ENCODE results near the gene GMDS.

The GMDS gene

DNA sequence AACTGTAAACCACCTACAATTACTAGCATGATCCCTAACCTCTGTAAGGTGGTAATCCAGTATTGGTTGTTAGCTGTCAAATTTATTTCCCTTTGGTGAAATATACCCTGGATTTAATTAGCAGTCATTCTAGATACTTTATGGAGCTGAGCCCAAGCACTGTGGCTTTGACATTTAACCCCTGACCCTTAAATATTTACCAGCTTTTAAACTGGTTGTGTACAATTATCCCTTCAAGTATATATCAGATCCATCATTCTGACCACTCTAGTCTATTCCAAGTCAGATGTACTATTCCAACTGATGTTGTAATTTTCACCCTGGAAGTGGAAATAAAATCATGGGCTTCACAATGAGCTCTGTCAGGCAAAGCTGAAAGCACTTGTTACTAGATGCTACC is 406.0 kb downstream of the GMDS start:
- no peak overlapping the region for H3K27ac ChIP-seq (ENCODE audit: low read depth, low read length)
- H3K27me3 ChIP-seq (ENCODE audit: insufficient read depth, low read length): no peaks in the 10 kb centered on the region
- H3K4me1 ChIP-seq (ENCODE audit: control insufficient read depth, insufficient read depth, low read length, unreplicated experiment): peaks cover 22% of the 10 kb centered on the region

DNA sequence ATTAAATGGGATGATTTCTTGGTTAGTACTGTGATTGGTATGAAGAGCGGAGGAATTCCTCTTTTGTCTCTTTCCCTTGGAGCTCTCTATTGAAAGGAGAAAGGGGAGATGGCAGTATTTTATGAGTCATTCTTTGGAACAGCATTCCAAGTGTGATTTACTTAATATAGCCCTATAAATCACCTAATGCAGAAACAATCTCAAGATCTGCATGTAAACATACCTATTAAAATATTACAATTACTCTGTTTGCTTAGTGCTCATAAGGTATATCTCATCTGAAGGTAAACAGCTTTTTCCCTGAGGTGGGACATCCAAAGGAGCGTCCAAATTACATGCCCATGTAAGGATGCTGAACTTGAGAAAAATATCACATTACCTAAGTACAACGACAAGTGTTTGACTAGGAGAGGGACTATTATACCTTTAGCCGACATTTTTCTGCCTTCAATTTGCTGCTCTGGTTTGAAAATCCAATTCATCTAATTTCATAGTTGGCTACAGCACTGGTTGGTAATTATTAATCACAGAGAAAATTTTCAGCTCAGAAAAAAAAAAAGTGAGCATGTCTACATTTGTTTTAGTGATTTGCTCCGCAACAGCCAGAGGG is 406.7 kb downstream of the GMDS start:
- Histone ChIP-seq H2AFZ (ENCODE audit: low read length, unreplicated experiment) (no peak overlapping the region), H3K27me3 (ENCODE audit: insufficient read depth, low read length) (no peaks in the 10 kb centered on the region), H3K27ac (ENCODE audit: low read depth, low read length) (no peak overlapping the region), H3K4me3 (ENCODE audit: low read depth, low read length) (no peak overlapping the region), H3K36me3 (ENCODE audit: insufficient read depth, low read length) (no peaks in the 10 kb centered on the region), H3K4me1 (ENCODE audit: control insufficient read depth, insufficient read depth, low read length, unreplicated experiment) (peaks cover 22% of the 10 kb centered on the region), H3K79me2 (ENCODE audit: control insufficient read depth, insufficient read depth, low read length, unreplicated experiment) (no peaks in the 10 kb centered on the region)

More for the DNA sequence above, 406.0 kb downstream of the GMDS start:
- H3K79me2 ChIP-seq (ENCODE audit: control insufficient read depth, insufficient read depth, low read length, unreplicated experiment): no peaks in the 10 kb centered on the region
- H3K4me3 ChIP-seq (ENCODE audit: low read depth, low read length): no peak overlapping the region
- no peak overlapping the region for H2AFZ ChIP-seq (ENCODE audit: low read length, unreplicated experiment)
- no peaks in the 10 kb centered on the region for H3K36me3 ChIP-seq (ENCODE audit: insufficient read depth, low read length)

GRCh38 chr6:1837826-1838225 is 407.6 kb downstream of the GMDS start:
- Histone ChIP-seq H3K27ac (ENCODE audit: low read depth, low read length) (no peak overlapping the region), H3K79me2 (ENCODE audit: control insufficient read depth, insufficient read depth, low read length, unreplicated experiment) (no peaks in the 10 kb centered on the region), H2AFZ (ENCODE audit: low read length, unreplicated experiment) (no peak overlapping the region), H3K36me3 (ENCODE audit: insufficient read depth, low read length) (no peaks in the 10 kb centered on the region), H3K27me3 (ENCODE audit: insufficient read depth, low read length) (no peaks in the 10 kb centered on the region), H3K4me3 (ENCODE audit: low read depth, low read length) (no peak overlapping the region), H3K4me1 (ENCODE audit: control insufficient read depth, insufficient read depth, low read length, unreplicated experiment) (peaks cover 22% of the 10 kb centered on the region)

DNA sequence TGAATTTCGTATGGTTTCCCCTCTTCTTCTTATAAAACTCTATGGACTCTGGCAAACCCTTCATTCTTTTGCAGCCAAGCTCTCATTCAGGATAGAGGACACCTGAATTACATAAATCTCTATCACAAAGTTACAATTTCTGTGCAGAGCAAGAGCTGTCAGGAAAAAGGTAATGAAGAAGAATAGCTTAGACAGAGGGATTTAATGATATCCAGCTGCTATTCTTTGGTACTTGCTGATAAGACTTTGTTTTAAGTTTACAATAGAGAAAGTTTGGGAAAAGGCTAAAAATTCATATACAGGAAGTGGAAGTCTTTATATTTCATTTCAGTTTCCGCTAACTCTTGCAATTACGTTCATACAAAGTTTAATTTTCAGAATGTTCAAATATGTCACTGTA is 408.7 kb downstream of the GMDS start:
- Histone ChIP-seq H3K27me3 (ENCODE audit: insufficient read depth, low read length) (no peaks in the 10 kb centered on the region), H2AFZ (ENCODE audit: low read length, unreplicated experiment) (no peak overlapping the region), H3K79me2 (ENCODE audit: control insufficient read depth, insufficient read depth, low read length, unreplicated experiment) (no peaks in the 10 kb centered on the region), H3K4me1 (ENCODE audit: control insufficient read depth, insufficient read depth, low read length, unreplicated experiment) (peaks cover 22% of the 10 kb centered on the region), H3K4me3 (ENCODE audit: low read depth, low read length) (no peak overlapping the region), H3K36me3 (ENCODE audit: insufficient read depth, low read length) (no peaks in the 10 kb centered on the region), H3K27ac (ENCODE audit: low read depth, low read length) (no peak overlapping the region)

GRCh38 chr6:1834646-1835516 is 410.5 kb downstream of the GMDS start:
- Histone ChIP-seq H3K79me2 (ENCODE audit: control insufficient read depth, insufficient read depth, low read length, unreplicated experiment) (no peaks in the 10 kb centered on the region), H3K27me3 (ENCODE audit: insufficient read depth, low read length) (no peaks in the 10 kb centered on the region), H3K4me3 (ENCODE audit: low read depth, low read length) (no peak overlapping the region), H2AFZ (ENCODE audit: low read length, unreplicated experiment) (no peak overlapping the region), H3K4me1 (ENCODE audit: control insufficient read depth, insufficient read depth, low read length, unreplicated experiment) (peaks cover 11% of the 10 kb centered on the region), H3K36me3 (ENCODE audit: insufficient read depth, low read length) (no peaks in the 10 kb centered on the region), H3K27ac (ENCODE audit: low read depth, low read length) (no peak overlapping the region)

DNA sequence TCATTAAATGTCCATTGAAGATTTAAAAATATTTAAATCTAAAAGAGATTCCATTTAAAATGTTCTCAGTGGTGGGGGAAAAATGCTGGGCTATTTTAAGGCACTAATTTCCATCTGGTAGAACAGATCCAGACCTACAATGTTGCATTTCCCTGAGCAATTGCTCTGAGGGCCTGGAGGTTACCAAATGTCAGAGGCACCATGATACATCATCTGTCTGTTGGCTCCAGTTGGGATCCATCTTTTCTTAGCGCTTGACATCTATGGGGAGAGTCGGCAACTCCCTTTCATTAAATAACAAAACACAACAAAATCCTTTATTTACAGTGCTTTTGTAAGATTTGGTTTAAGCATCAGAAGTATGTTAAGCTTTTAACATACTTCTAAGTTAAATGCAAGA is 411.2 kb downstream of the GMDS start:
- Histone ChIP-seq H3K4me1 (ENCODE audit: control insufficient read depth, insufficient read depth, low read length, unreplicated experiment) (peaks cover 11% of the 10 kb centered on the region), H3K79me2 (ENCODE audit: control insufficient read depth, insufficient read depth, low read length, unreplicated experiment) (no peaks in the 10 kb centered on the region), H3K36me3 (ENCODE audit: insufficient read depth, low read length) (no peaks in the 10 kb centered on the region), H2AFZ (ENCODE audit: low read length, unreplicated experiment) (no peak overlapping the region), H3K27ac (ENCODE audit: low read depth, low read length) (no peak overlapping the region), H3K4me3 (ENCODE audit: low read depth, low read length) (no peak overlapping the region), H3K27me3 (ENCODE audit: insufficient read depth, low read length) (no peaks in the 10 kb centered on the region)

GRCh38 chr6:1832844-1833787 is 412.3 kb downstream of the GMDS start:
- H3K27me3 ChIP-seq (ENCODE audit: insufficient read depth, low read length): no peaks in the 10 kb centered on the region
- H3K79me2 ChIP-seq (ENCODE audit: control insufficient read depth, insufficient read depth, low read length, unreplicated experiment): no peaks in the 10 kb centered on the region
- H3K4me1 ChIP-seq (ENCODE audit: control insufficient read depth, insufficient read depth, low read length, unreplicated experiment): peaks cover 7% of the 10 kb centered on the region
- no peak overlapping the region for H3K4me3 ChIP-seq (ENCODE audit: low read depth, low read length)
- H3K36me3 ChIP-seq (ENCODE audit: insufficient read depth, low read length): 0 out of 2 replicates have a peak, but pooled peaks cover 5% of the 10 kb centered on the region
- no peak overlapping the region for H3K27ac ChIP-seq (ENCODE audit: low read depth, low read length)
- no peak overlapping the region for H2AFZ ChIP-seq (ENCODE audit: low read length, unreplicated experiment)

- H3K27ac ChIP-seq (ENCODE audit: low read depth, low read length): no peak overlapping the region
- no peaks in the 10 kb centered on the region for H3K27me3 ChIP-seq (ENCODE audit: insufficient read depth, low read length)
- H3K4me1 ChIP-seq (ENCODE audit: control insufficient read depth, insufficient read depth, low read length, unreplicated experiment): no peaks in the 10 kb centered on the region
- H2AFZ ChIP-seq (ENCODE audit: low read length, unreplicated experiment): no peak overlapping the region
- no peaks in the 10 kb centered on the region for H3K79me2 ChIP-seq (ENCODE audit: control insufficient read depth, insufficient read depth, low read length, unreplicated experiment)
- 0 out of 2 replicates have a peak, but pooled peaks cover 9% of the 10 kb centered on the region for H3K36me3 ChIP-seq (ENCODE audit: insufficient read depth, low read length)
- no peak overlapping the region for H3K4me3 ChIP-seq (ENCODE audit: low read depth, low read length)
Measured at GRCh38 chr6:1832358-1832757, 413.0 kb downstream of the GMDS start.

- Histone ChIP-seq H3K79me2 (ENCODE audit: control insufficient read depth, insufficient read depth, low read length, unreplicated experiment) (no peaks in the 10 kb centered on the region), H3K36me3 (ENCODE audit: insufficient read depth, low read length) (0 out of 2 replicates have a peak, but pooled peaks cover 9% of the 10 kb centered on the region), H3K27me3 (ENCODE audit: insufficient read depth, low read length) (no peaks in the 10 kb centered on the region), H3K27ac (ENCODE audit: low read depth, low read length) (no peak overlapping the region), H2AFZ (ENCODE audit: low read length, unreplicated experiment) (no peak overlapping the region), H3K4me1 (ENCODE audit: control insufficient read depth, insufficient read depth, low read length, unreplicated experiment) (no peaks in the 10 kb centered on the region), H3K4me3 (ENCODE audit: low read depth, low read length) (no peak overlapping the region)
Measured at GRCh38 chr6:1827984-1828793, 417.2 kb downstream of the GMDS start.

GRCh38 chr6:1825926-1826325 is 419.5 kb downstream of the GMDS start:
- no peak overlapping the region for H3K4me3 ChIP-seq (ENCODE audit: low read depth, low read length)
- no peaks in the 10 kb centered on the region for H3K27me3 ChIP-seq (ENCODE audit: insufficient read depth, low read length)
- peaks cover 11% of the 10 kb centered on the region for H3K4me1 ChIP-seq (ENCODE audit: control insufficient read depth, insufficient read depth, low read length, unreplicated experiment)
- H2AFZ ChIP-seq (ENCODE audit: low read length, unreplicated experiment): no peak overlapping the region
- no peak overlapping the region for H3K27ac ChIP-seq (ENCODE audit: low read depth, low read length)
- H3K36me3 ChIP-seq (ENCODE audit: insufficient read depth, low read length): 0 out of 2 replicates have a peak, but pooled peaks cover 9% of the 10 kb centered on the region
- H3K79me2 ChIP-seq (ENCODE audit: control insufficient read depth, insufficient read depth, low read length, unreplicated experiment): no peaks in the 10 kb centered on the region

Measured in ACC112 (cell line).